K562 (cell line): Measurements from ENCODE around the gene ICAM3. TPM values are rescaled to one million over a fixed set of nuclear protein-coding genes. Genes with fewer than 3 reads are reported as not detected.

Experiments
- ATAC-seq: fragments of 200-7000 bp; cut with Tn5 transposase; 3 replicates; pipeline ENCODE4 v1.9.1; 2020; ENCODE audit warnings: moderate library complexity
- BruUV-seq: library from RNA; stranded (reverse); fragments of 400-500 nt; replicated peaks from 2 replicates; lab custom pipeline; 2021; lab: Mats Ljungman, UMichigan
- CTCF ChIA-PET: fragments of 300-600 bp; formaldehyde crosslinking; extraction: SDS; loops from one replicate; lab custom pipeline; 2021; ENCODE audit warnings: low intra/inter-chr PET ratio; lab: Yijun Ruan, JAX
- POLR2A ChIA-PET: fragments of 300-600, 350-650 bp; sonication (Branson Sonifier 250); formaldehyde crosslinking; extraction: SDS; loops from one replicate; lab custom pipeline; 2021; ENCODE audit warnings: antibody characterized with exemption, inconsistent platforms; lab: Yijun Ruan, JAX
- DNase-seq, 4 experiments: peaks; one replicate each; pipeline versions ENCODE4 v3.0.0 to v3.0.0-alpha.2; 2011 to 2018; ENCODE audit warnings: low spot score in 3 of 4, mixed read lengths in 3 of 4; ENCODE audit errors: extremely low read depth in 1 of 4
- FAIRE-seq: peaks from 2 replicates; lab custom pipeline; 2011; peaks lifted over from hg19 to GRCh38; lab: Jason Lieb, UNC
- H2AFZ ChIP-seq: 2 replicates; pipeline ENCODE4 v1.6.0; 2011; ENCODE audit warnings: low read depth, low read length, control low read depth, inconsistent platforms
- H3K27ac ChIP-seq: fragments of 200-600 bp; 3 replicates; pipeline ENCODE4 v1.8.0; 2011; ENCODE audit warnings: low read depth, mild to moderate bottlenecking, control low read depth, inconsistent platforms, low read length, moderate library complexity, mixed read lengths; ENCODE audit errors: extremely low read depth
- H3K27me3 ChIP-seq, 2 experiments: fragments of 300-600 bp in 1 of 2; 2 replicates in 1 of 2; 3 replicates in 1 of 2; pipeline versions ENCODE4 v1.6.0 to v1.8.0; 2011; ENCODE audit warnings: inconsistent platforms in 2 of 2, low read length in 2 of 2, mild to moderate bottlenecking in 1 of 2, mixed read lengths in 1 of 2, moderate library complexity in 1 of 2; ENCODE audit not compliant: control insufficient read depth in 2 of 2, insufficient read depth in 2 of 2
- H3K36me3 ChIP-seq: fragments of 300-600 bp; 3 replicates; pipeline ENCODE4 v1.8.0; 2011; ENCODE audit warnings: mild to moderate bottlenecking, low read length, inconsistent platforms; ENCODE audit not compliant: control insufficient read depth, insufficient read depth
- H3K4me1 ChIP-seq, 2 experiments: fragments of 200-600 bp in 1 of 2; replicated peaks in 1 of 2; 2 replicates in 1 of 2; 3 replicates in 1 of 2; pipeline versions ENCODE4 v1.5.1 to v1.8.0; 2011; ENCODE audit warnings: inconsistent platforms in 2 of 2, low read length in 2 of 2, mild to moderate bottlenecking in 1 of 2, mixed read lengths in 1 of 2, moderate library complexity in 1 of 2; ENCODE audit not compliant: control insufficient read depth in 2 of 2, insufficient read depth in 2 of 2
- H3K4me2 ChIP-seq: 2 replicates; pipeline ENCODE4 v1.6.1; 2011; ENCODE audit warnings: low read length, control low read depth, inconsistent platforms, mixed read lengths; ENCODE audit not compliant: insufficient read depth
- H3K4me3 ChIP-seq: fragments of 200-600 bp; sonication (generic), shearing (Covaris generic); 2 replicates; pipeline ENCODE4 v1.5.1; 2016; ENCODE audit warnings: control low read depth, inconsistent platforms
- H3K79me2 ChIP-seq: fragments of 200-600 bp; 3 replicates; pipeline ENCODE4 v1.8.0; 2011; ENCODE audit warnings: low read length, inconsistent platforms; ENCODE audit not compliant: control insufficient read depth, insufficient read depth
- H3K9ac ChIP-seq, 2 experiments: 2 replicates each; pipeline versions ENCODE4 v1.6.0 to v1.6.1; 2011; ENCODE audit warnings: low read depth in 2 of 2, low read length in 2 of 2, control low read depth in 1 of 2, inconsistent platforms in 1 of 2, mild to moderate bottlenecking in 1 of 2, mixed read lengths in 1 of 2; ENCODE audit not compliant: insufficient read depth in 1 of 2
- H3K9me1 ChIP-seq: one replicate; pipeline ENCODE4 v1.6.0; 2011; ENCODE audit warnings: inconsistent platforms, mild to moderate bottlenecking, low read length, moderate library complexity; ENCODE audit not compliant: control insufficient read depth, insufficient read depth
- H3K9me3 ChIP-seq: replicated peaks from 2 replicates; pipeline ENCODE4 v1.5.1; 2011; ENCODE audit warnings: low read depth, low read length, inconsistent platforms; ENCODE audit not compliant: control insufficient read depth, insufficient read depth
- H4K20me1 ChIP-seq: replicated peaks from 2 replicates; pipeline ENCODE4 v1.6.1; 2011; ENCODE audit warnings: low read length, inconsistent platforms, mixed read lengths; ENCODE audit not compliant: control insufficient read depth, insufficient read depth
- CEBPG ChIP-seq, 3 experiments: fragments of 200-800 bp in 1 of 3; sonication (Bioruptor generic) in 1 of 3; sonication (generic) in 1 of 3; formaldehyde crosslinking in 1 of 3; IDR thresholded peaks in 2 of 3; conservative IDR thresholded peaks in 1 of 3; 2 replicates each; pipeline versions ENCODE4 v1.6.1 to v1.8.0; 2016 to 2022; ENCODE audit warnings: missing compliant biosample characterization in 2 of 3, missing genetic modification characterization in 2 of 3, mild to moderate bottlenecking in 1 of 3, missing genetic modification reagents in 1 of 3
- CREB1 ChIP-seq, 2 experiments: sonication (generic) in 1 of 2; formaldehyde crosslinking in 1 of 2; IDR thresholded peaks; 2 replicates each; pipeline versions ENCODE4 v1.6.1 to v1.8.0; 2012 to 2022; ENCODE audit warnings: inconsistent platforms in 1 of 2, mild to moderate bottlenecking in 1 of 2, missing genetic modification reagents in 1 of 2, moderate library complexity in 1 of 2
- HEY1 ChIP-seq: fragments of 250-450 bp; sonication (Bioruptor Pico); IDR thresholded peaks from 2 replicates; pipeline ENCODE4 v1.5.0; 2020; ENCODE audit warnings: mild to moderate bottlenecking, moderate library complexity, borderline replicate concordance
- HNRNPK ChIP-seq: fragments of 200-400 bp; formaldehyde crosslinking; IDR thresholded peaks from one replicate; pipeline ENCODE4 v1.6.1; 2018; ENCODE audit warnings: mild to moderate bottlenecking, low read depth, low read length; ENCODE audit not compliant: poor library complexity, severe bottlenecking
- LCOR ChIP-seq: sonication (generic); formaldehyde crosslinking; IDR thresholded peaks from 2 replicates; pipeline ENCODE4 v1.8.0; 2022; ENCODE audit warnings: mild to moderate bottlenecking, missing genetic modification reagents
- SRSF9 ChIP-seq: fragments of 200-400 bp; formaldehyde crosslinking; IDR thresholded peaks from 2 replicates; pipeline ENCODE4 v1.6.1; 2017; ENCODE audit warnings: low read depth, low read length, borderline replicate concordance
- ZBTB7A ChIP-seq: IDR thresholded peaks from 2 replicates; pipeline ENCODE4 v1.6.1; 2011; ENCODE audit warnings: low read depth, mild to moderate bottlenecking, low read length, moderate library complexity, borderline replicate concordance; ENCODE audit not compliant: control insufficient read depth
- ZNF212 ChIP-seq: fragments of 450-650 bp; formaldehyde crosslinking; IDR thresholded peaks from 2 replicates; pipeline ENCODE4 v1.4.0; 2020; ENCODE audit warnings: mild to moderate bottlenecking
- ZNF589 ChIP-seq: fragments of 200-800 bp; sonication (Bioruptor generic); IDR thresholded peaks from 2 replicates; pipeline ENCODE4 v1.6.1; 2016; ENCODE audit warnings: low read depth, missing genetic modification characterization, missing compliant biosample characterization
- ZNF707 ChIP-seq: fragments of 250-450 bp; sonication (Bioruptor Pico); conservative IDR thresholded peaks from 2 replicates; pipeline ENCODE4 v1.8.0; 2022; ENCODE audit warnings: inconsistent platforms, mild to moderate bottlenecking, moderate library complexity
- WGBS: fragments of 100-300 bp; shearing (Covaris generic); methylation state at CpG from one replicate; pipeline ENCODE4 v1.1.6; 2016; ENCODE audit warnings: low coverage, mixed read lengths; ENCODE audit not compliant: insufficient coverage; ENCODE audit errors: missing lambda C conversion rate; 5-methylcytosine and 5-hydroxymethylcytosine counted together
- in situ Hi-C: fragments of 300-500 bp; cut with MboI; formaldehyde crosslinking; loops from 4 replicates; pipeline ENCODE4 v1.15.0; 2018; ENCODE audit warnings: inconsistent platforms, mixed read lengths
- intact Hi-C: fragments of 100-400 bp; cut with micrococcal nuclease; formaldehyde crosslinking; loops from 2 replicates; pipeline ENCODE4 v1.14.2; 2022
- polyA plus RNA-seq, 8 experiments: library from polyadenylated mRNA; depleted of rRNA in 4 of 8; stranded (reverse) in 5 of 8; unstranded in 3 of 8; fragments of >200 nt; fragmentation: Nextera tagmentation in 2 of 8; fragmentation: Illumina TruSeq in 1 of 8; extraction: Ambion mirVana in 2 of 8; extraction: Trizol in 1 of 8; gene quantifications; 2 replicates each; pipeline versions ENCODE4 v1.2.1 to v1.2.3, GENCODE V29; 2011 to 2014; ENCODE audit warnings: inconsistent platforms in 1 of 8, missing spikeins in 1 of 8
- total RNA-seq, 7 experiments: library from RNA; depleted of rRNA in 6 of 7; stranded (reverse); fragments of >200 nt in 6 of 7; fragmentation: Illumina TruSeq in 2 of 7; extraction: Trizol in 2 of 7; gene quantifications; 2 replicates each; pipeline versions ENCODE4 v1.2.1 to v1.2.3, GENCODE V29; 2011 to 2021; ENCODE audit warnings: low replicate concordance in 1 of 7
- TF ChIP-seq, protein P1 (sequence below): fragments of 250-450 bp; sonication (Bioruptor Pico); IDR thresholded peaks from 2 replicates; pipeline ENCODE4 v1.8.0; 2021; ENCODE audit warnings: moderate library complexity, mild to moderate bottlenecking, inconsistent platforms
- TF ChIP-seq, protein P2 (sequence below): fragments of 450-650 bp; IDR thresholded peaks from 2 replicates; pipeline ENCODE4 v1.6.1; 2016; ENCODE audit warnings: borderline replicate concordance
- TF ChIP-seq, protein P3 (sequence below): sonication (generic); formaldehyde crosslinking; IDR thresholded peaks from 2 replicates; pipeline ENCODE4 v1.8.1; 2023; ENCODE audit warnings: mild to moderate bottlenecking, missing genetic modification reagents

ICAM3 gene
- total and polyA plus RNA-seq, 9 of the 15 experiments (the other 6 are each of a cell fraction or from before 2014, with no cell fraction given), result 6.5 to 39.5 (median 24.2) TPM

DNA sequence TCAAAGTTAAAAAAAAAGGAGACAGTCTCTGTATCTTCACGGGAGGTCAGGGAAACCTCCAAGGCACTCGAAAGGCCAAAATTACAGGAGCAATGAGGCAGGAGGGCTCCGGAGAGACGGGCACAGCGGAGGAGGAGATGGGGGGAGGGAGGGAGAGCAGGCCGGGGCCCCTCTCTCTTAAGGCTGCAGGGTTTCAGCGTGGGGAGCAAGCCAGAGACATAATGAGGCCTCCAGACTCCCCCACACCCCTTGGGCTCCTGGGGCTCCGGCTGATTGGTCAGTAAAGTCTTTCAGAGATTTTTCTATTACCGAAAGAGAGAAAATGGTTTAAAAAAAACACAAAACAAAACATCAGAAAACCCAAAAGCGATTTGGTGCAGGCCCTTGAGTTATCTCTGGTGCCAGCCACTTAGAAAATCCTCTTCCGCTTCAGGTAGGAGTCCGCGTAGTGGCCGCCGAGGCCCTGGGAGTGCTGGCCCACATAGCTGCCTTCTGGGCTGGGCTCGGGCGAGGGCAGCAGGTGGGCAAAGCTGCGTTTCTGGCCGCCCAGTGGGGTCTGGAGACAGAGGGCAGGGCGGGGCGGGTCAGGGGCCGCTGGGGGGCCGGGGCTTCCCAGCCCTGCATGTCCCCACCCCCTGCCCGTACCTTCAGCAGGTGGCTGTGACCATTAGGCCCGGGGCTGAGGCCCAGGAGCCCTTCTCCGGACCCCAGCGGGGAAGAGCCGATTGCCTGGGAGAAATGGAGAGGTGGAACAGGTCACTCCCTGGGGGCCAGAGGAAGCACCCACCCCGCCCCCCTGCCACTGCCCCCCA is 22.2 kb downstream of the ICAM3 start:
- ChIA-PET POLR2A (interaction anchor here (0.6 to 3.3 kb wide), 5 partner anchors 8 to 47 kb away, joined by 3 to 19 read pairs (median 7); partner anchors contain the start of genes ICAM1 and RAVER1), CTCF (no interaction called here)
- no peak for FAIRE-seq
- Histone ChIP-seq H2AFZ (no peak overlapping the region), H4K20me1 (0 out of 2 replicates have a peak, but pooled peaks cover 8% of the 10 kb centered on the region), H3K4me3 (no peak overlapping the region), H3K9ac (peak overlapping the region in 1 of 2 experiments; percentile 96; a peak in 1 of 4 replicates), H3K36me3 (peaks cover 73% of the 10 kb centered on the region; the same call in 2 of the 3 replicates), H3K4me2 (no peak overlapping the region), H3K27me3 (no peaks in the 10 kb centered on the region), H3K4me1 (peaks cover 16 to 56% of the 10 kb centered on the region in 2 experiments), H3K9me3 (no peaks in the 10 kb centered on the region), H3K27ac (no peak overlapping the region), H3K79me2 (peaks cover 23% of the 10 kb centered on the region), H3K9me1 (no peaks in the 10 kb centered on the region)
- no peak for DNase-seq
- no peak for TF ChIP-seq LCOR (CRISPR knock-in tag)
- TF ChIP-seq, protein P1, sequence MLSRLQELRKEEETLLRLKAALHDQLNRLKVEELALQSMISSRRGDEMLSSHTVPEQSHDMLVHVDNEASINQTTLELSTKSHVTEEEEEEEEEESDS (CRISPR knock-in tag), result no peak
- no peak for TF ChIP-seq CEBPG (CRISPR knock-in tag; IDR thresholded peaks at IDR 0.05)
- TF ChIP-seq CEBPG (tag; conservative IDR thresholded peaks at IDR 0.05 in 1 of 2, IDR thresholded peaks at IDR 0.05 in 1 of 2), result no peak
- TF ChIP-seq, protein P2, sequence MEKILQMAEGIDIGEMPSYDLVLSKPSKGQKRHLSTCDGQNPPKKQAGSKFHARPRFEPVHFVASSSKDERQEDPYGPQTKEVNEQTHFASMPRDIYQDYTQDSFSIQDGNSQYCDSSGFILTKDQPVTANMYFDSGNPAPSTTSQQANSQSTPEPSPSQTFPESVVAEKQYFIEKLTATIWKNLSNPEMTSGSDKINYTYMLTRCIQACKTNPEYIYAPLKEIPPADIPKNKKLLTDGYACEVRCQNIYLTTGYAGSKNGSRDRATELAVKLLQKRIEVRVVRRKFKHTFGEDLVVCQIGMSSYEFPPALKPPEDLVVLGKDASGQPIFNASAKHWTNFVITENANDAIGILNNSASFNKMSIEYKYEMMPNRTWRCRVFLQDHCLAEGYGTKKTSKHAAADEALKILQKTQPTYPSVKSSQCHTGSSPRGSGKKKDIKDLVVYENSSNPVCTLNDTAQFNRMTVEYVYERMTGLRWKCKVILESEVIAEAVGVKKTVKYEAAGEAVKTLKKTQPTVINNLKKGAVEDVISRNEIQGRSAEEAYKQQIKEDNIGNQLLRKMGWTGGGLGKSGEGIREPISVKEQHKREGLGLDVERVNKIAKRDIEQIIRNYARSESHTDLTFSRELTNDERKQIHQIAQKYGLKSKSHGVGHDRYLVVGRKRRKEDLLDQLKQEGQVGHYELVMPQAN, result no peak
- TF ChIP-seq CREB1 (IDR thresholded peaks at IDR 0.05), result no peak
- no peak for TF ChIP-seq CREB1 (CRISPR knock-in tag; IDR thresholded peaks at IDR 0.05)
- no peak for TF ChIP-seq HNRNPK
- no peak for TF ChIP-seq ZNF212
- TF ChIP-seq, protein P3, sequence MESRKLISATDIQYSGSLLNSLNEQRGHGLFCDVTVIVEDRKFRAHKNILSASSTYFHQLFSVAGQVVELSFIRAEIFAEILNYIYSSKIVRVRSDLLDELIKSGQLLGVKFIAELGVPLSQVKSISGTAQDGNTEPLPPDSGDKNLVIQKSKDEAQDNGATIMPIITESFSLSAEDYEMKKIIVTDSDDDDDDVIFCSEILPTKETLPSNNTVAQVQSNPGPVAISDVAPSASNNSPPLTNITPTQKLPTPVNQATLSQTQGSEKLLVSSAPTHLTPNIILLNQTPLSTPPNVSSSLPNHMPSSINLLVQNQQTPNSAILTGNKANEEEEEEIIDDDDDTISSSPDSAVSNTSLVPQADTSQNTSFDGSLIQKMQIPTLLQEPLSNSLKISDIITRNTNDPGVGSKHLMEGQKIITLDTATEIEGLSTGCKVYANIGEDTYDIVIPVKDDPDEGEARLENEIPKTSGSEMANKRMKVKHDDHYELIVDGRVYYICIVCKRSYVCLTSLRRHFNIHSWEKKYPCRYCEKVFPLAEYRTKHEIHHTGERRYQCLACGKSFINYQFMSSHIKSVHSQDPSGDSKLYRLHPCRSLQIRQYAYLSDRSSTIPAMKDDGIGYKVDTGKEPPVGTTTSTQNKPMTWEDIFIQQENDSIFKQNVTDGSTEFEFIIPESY, result 0 out of 2 replicates have a peak, but pooled peaks have one; percentile 32
- TF ChIP-seq ZNF589 (CRISPR knock-in tag), result no peak
- TF ChIP-seq HEY1 (CRISPR knock-in tag), result no peak
- TF ChIP-seq ZNF707, result no peak
- peak; percentile 19; the same call in 1 of the 2 replicates for TF ChIP-seq ZBTB7A
- no peak for TF ChIP-seq SRSF9
- no peak for ATAC-seq
- 80% methylated on average over 16 of the region's 29 CpGs for WGBS
- intact Hi-C loops (no loop called here), in situ Hi-C loops (no loop called here)
- no TSS peak for BruUV-seq
